Nephron (organoid): ENCODE results near the gene SIPA1L3.

ENCODE experiments used
- H3K27ac Mint-ChIP-seq, 3 experiments: 2 replicates each; pipeline ENCODE4 v1.8.0; 2020; ENCODE audit warnings: mixed read lengths in 3 of 3, mild to moderate bottlenecking in 2 of 3, moderate library complexity in 1 of 3
- H3K27me3 Mint-ChIP-seq: 2 replicates; pipeline ENCODE4 v1.8.0; 2021; ENCODE audit warnings: low read depth, mild to moderate bottlenecking, moderate library complexity, mixed read lengths
- H3K36me3 Mint-ChIP-seq: 2 replicates; pipeline ENCODE4 v1.8.0; 2020; ENCODE audit warnings: low read depth, mixed read lengths
- H3K4me1 Mint-ChIP-seq: 2 replicates; pipeline ENCODE4 v1.8.0; 2020; ENCODE audit warnings: mixed read lengths
- H3K4me3 Mint-ChIP-seq, 3 experiments: 2 replicates each; pipeline ENCODE4 v1.8.0; 2020; ENCODE audit warnings: mild to moderate bottlenecking in 3 of 3, mixed read lengths in 3 of 3, moderate library complexity in 2 of 3
- H3K9me3 Mint-ChIP-seq: 2 replicates; pipeline ENCODE4 v1.8.0; 2020; ENCODE audit warnings: mixed read lengths
- TF ChIP-seq, protein P1 (sequence below), 3 experiments: fragments of 200-600 bp; sonication (generic); IDR thresholded peaks; one replicate each; pipeline ENCODE4 v1.5.0; 2021; ENCODE audit warnings: antibody characterized with exemption in 3 of 3; ENCODE audit not compliant: unreplicated experiment in 3 of 3

SIPA1L3 gene

DNA sequence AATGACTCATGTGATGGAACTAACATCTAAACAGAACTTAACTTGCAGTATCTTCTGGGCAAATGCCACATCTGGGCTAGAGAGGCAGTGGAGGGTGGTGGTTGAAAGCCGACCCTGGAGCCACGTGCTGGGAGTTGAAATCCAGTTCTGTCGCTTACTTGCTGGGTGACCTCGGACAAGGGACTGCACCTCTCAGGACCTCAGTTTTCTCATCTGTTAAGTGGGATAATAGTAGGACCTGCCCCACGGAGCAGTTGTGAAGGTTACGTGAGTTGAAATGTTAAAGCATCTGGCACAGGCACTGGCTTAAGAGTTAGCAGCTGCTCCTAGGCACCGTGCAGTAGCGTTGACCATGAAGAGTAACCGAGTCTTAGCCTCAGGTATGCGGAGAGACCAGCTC lies 76.1 kb downstream of the SIPA1L3 start:
- H3K4me3 Mint-ChIP-seq = no peak overlapping the region
- H3K27ac Mint-ChIP-seq = no peak overlapping the region
- H3K36me3 Mint-ChIP-seq = no peaks in the 10 kb centered on the region
- H3K9me3 Mint-ChIP-seq = no peaks in the 10 kb centered on the region
- H3K27me3 Mint-ChIP-seq = no peaks in the 10 kb centered on the region
- peaks cover 25% of the 10 kb centered on the region for H3K4me1 Mint-ChIP-seq
- TF ChIP-seq, protein P1, sequence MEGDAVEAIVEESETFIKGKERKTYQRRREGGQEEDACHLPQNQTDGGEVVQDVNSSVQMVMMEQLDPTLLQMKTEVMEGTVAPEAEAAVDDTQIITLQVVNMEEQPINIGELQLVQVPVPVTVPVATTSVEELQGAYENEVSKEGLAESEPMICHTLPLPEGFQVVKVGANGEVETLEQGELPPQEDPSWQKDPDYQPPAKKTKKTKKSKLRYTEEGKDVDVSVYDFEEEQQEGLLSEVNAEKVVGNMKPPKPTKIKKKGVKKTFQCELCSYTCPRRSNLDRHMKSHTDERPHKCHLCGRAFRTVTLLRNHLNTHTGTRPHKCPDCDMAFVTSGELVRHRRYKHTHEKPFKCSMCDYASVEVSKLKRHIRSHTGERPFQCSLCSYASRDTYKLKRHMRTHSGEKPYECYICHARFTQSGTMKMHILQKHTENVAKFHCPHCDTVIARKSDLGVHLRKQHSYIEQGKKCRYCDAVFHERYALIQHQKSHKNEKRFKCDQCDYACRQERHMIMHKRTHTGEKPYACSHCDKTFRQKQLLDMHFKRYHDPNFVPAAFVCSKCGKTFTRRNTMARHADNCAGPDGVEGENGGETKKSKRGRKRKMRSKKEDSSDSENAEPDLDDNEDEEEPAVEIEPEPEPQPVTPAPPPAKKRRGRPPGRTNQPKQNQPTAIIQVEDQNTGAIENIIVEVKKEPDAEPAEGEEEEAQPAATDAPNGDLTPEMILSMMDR (IDR thresholded peaks at IDR 0.05; ENCODE audit: unreplicated experiment in 3 of 3) = no peak

DNA sequence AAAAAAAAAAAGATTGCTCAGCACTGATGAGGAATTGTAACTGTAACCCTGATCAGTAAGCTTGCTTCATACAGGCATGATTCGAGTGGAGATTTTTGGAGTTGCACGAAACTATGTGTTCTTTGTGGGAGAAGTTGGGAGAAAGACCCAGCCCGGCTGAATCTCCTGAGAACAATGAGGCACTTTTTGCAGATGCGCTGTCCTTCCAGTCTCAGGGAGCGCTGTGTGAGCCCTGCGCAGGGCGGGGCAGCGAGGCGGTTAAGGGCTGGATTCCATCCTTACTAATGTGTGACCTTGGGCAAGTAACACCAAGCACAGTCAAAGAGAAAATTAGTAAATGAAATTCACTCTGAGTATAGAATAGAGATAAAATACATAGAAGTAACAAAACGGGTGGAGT lies 76.9 kb downstream of the SIPA1L3 start:
- no peaks in the 10 kb centered on the region for H3K9me3 Mint-ChIP-seq
- no peaks in the 10 kb centered on the region for H3K36me3 Mint-ChIP-seq
- TF ChIP-seq, protein P1 (IDR thresholded peaks at IDR 0.05; ENCODE audit: unreplicated experiment in 3 of 3) = no peak
- H3K27ac Mint-ChIP-seq = no peak overlapping the region
- peaks cover 30% of the 10 kb centered on the region for H3K4me1 Mint-ChIP-seq
- H3K27me3 Mint-ChIP-seq = no peaks in the 10 kb centered on the region
- no peak overlapping the region for H3K4me3 Mint-ChIP-seq

DNA sequence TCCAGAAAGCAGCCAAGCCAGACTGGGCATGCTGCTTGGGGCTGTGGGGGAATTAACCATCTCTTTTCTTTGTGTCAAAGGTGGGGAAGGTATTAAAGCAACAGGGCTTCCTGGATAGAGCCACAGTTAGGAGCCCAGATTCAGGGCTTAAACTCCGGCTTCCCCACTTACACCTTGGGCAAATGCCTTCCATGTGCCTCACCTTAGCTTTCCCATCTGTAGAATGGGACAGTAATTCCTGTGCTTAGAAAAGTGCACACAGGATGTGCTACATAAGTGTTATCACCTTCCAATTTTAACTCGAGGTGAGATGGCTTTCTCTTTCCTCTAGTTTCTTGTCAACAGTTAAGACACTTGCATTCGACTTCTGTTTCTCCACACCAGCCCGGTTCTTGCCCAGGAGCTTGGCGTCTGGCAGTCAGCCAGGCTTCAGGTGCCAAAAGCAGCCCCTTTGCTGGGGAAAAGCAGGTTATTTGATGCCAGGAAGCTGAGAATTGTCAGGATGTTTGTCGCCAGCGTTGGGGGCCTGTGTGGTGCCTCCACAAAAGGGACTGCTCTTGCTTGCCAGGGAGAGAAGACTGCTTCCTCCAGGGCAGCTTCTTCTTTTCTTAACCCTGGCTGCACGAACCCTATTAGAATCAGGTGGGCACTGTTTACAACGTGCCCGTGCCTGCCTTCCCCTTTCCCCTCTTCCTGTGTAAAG lies 79.2 kb downstream of the SIPA1L3 start:
- TF ChIP-seq, protein P1 (IDR thresholded peaks at IDR 0.05; ENCODE audit: unreplicated experiment in 3 of 3) = no peak
- H3K9me3 Mint-ChIP-seq = no peaks in the 10 kb centered on the region
- H3K4me1 Mint-ChIP-seq = peaks cover 21% of the 10 kb centered on the region
- H3K4me3 Mint-ChIP-seq = no peak overlapping the region
- no peaks in the 10 kb centered on the region for H3K27me3 Mint-ChIP-seq
- H3K27ac Mint-ChIP-seq = no peak overlapping the region
- no peaks in the 10 kb centered on the region for H3K36me3 Mint-ChIP-seq

DNA sequence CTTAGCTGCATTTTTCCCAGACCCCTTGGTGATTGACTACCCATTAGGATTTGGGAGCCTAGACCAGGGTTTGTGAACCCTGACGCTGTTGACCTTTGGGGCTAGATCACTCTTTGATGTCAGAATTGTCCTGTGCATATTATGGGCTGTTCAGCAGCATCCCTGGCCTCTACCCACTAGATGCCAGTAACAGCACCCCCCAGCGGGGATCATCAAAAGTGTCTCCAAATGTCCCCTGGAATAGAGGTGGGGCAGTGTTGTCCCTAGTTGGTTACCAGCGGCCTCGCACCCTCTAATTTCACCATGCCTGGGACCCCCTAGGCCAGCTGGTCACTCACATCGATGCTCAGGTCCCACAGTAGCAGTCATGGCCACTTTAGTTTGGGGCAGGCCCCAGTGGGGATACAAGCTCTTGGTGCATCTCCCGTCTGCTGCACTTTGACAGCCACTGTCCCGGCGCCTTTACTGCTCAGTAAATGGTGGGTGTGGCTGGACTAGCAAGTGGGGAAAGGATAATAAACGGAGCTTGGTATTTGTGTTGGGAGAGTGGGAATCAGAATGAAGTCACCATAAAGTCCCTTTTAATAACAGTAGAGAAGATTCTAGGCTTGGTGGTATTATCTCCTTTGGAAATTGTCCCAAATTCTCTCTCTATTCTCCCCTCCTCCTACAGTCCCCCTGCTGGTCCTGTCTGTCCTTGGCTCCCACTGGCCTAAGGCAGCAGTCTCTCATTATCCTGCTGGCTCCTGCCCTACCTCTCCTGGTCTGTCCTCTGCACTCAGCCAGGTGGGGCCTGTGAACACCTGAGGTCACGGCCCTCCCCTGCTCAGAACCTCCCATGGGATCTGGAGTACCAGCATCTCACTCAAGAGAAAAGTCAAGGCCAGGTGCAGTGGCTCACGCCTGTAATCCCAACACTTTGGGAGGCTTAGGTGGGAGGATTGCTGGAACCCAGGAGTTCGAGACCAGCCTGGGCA lies 80.6 kb downstream of the SIPA1L3 start:
- TF ChIP-seq, protein P1 (IDR thresholded peaks at IDR 0.05; ENCODE audit: unreplicated experiment in 3 of 3) = no peak
- Mint-ChIP-seq H3K36me3 (no peaks in the 10 kb centered on the region), H3K27ac (peak overlapping the region in 1 of 3 experiments; percentile 15), H3K9me3 (no peaks in the 10 kb centered on the region), H3K4me3 (no peak overlapping the region), H3K27me3 (no peaks in the 10 kb centered on the region), H3K4me1 (peaks cover 11% of the 10 kb centered on the region)

DNA sequence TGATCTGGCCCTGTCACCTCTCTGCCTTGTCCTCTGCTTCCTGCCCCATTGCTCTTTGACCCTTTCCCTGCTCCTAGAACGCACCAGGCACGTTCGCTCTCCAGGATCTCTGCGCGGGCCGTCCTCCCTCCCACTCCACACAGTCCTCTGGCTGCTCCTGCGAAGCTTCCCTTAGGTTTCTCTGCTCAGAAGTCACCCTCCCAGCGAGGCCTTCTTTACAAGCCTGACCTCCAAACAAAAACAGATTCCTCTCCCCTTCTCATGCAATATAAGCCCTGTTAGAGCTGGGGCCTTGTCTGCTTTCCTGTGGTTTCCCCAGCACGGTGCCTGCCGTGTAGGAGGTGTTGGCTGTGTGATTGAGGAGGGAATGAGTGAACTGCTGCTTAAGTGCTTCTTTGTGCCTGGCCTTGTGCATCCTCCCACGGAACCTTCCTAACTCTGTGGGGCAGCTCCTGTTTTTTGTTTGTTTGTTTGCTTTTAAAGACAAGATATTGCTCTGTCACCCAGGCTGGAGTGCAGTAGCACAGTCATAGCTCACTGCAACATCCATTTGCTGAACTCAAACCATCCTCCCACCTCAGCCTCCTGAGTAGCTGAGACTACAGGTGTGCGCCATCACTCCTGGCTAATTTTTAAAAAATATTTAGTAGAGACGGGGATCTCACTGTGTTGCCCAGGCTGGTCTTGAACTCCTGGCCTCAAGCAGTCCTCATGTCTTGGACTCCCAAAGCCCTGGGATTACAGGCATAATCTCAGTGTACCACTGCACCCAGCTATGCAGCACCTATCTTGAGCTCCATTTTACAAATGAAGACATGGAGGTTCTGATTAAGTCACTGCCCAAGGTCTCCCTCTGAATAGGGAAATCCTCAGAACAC lies 82.0 kb downstream of the SIPA1L3 start:
- Mint-ChIP-seq H3K4me3 (no peak overlapping the region), H3K9me3 (no peaks in the 10 kb centered on the region), H3K27ac (peak overlapping the region; percentile 71 to 80 (median 75)), H3K36me3 (peaks cover under 1% of the 10 kb centered on the region), H3K27me3 (no peaks in the 10 kb centered on the region), H3K4me1 (peaks cover 11% of the 10 kb centered on the region)
- TF ChIP-seq, protein P1 (IDR thresholded peaks at IDR 0.05; ENCODE audit: unreplicated experiment in 3 of 3) = no peak
